ENCODE results near the gene SLC9A3.

SLC9A3 gene

DNA sequence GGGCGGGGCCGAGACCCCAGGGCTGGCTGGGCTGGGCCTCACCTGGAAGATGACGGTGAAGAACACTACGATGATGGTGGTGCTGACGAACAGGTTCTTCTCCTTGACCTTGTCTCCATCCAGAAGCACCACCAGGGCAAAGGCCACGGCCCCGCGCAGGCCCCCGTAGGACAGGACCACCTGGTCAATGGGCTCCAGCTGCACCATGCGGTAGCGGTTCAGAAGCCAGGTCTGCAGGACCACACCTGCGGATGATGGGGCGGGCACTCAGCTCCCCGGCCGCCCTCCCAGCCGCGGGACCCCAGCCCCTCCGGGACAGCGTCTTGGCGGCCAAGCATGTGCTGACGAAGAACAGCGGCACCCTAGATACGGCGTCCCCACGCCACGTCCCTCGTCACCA lies 41.7 kb downstream of the SLC9A3 start:
- Histone ChIP-seq H3K4me2 (ENCODE audit: low read length) (no peak overlapping the region), H3K36me3 (replicated peaks; ENCODE audit: low read depth, low read length) (no peaks in the 10 kb centered on the region), H3K9ac (ENCODE audit: low read length) (no peak overlapping the region), H3K79me2 (ENCODE audit: low read length) (no peaks in the 10 kb centered on the region), H3K4me3 (ENCODE audit: low read length) (no peak overlapping the region), H2AFZ (ENCODE audit: low read depth, low read length) (no peak overlapping the region), H3K27me3 (ENCODE audit: low read depth, low read length) (no peaks in the 10 kb centered on the region), H4K20me1 (ENCODE audit: insufficient read depth, low read length) (no peaks in the 10 kb centered on the region), H3K27ac (ENCODE audit: low read length) (no peak overlapping the region), H3K4me1 (ENCODE audit: low read length) (no peaks in the 10 kb centered on the region), H3K9me3 (ENCODE audit: insufficient read depth, low read length) (no peaks in the 10 kb centered on the region)
- no peak for TF ChIP-seq EZH2phosphoT487 (IDR thresholded peaks at IDR 0.05; ENCODE audit: low read depth)
- TF ChIP-seq, protein P1, sequence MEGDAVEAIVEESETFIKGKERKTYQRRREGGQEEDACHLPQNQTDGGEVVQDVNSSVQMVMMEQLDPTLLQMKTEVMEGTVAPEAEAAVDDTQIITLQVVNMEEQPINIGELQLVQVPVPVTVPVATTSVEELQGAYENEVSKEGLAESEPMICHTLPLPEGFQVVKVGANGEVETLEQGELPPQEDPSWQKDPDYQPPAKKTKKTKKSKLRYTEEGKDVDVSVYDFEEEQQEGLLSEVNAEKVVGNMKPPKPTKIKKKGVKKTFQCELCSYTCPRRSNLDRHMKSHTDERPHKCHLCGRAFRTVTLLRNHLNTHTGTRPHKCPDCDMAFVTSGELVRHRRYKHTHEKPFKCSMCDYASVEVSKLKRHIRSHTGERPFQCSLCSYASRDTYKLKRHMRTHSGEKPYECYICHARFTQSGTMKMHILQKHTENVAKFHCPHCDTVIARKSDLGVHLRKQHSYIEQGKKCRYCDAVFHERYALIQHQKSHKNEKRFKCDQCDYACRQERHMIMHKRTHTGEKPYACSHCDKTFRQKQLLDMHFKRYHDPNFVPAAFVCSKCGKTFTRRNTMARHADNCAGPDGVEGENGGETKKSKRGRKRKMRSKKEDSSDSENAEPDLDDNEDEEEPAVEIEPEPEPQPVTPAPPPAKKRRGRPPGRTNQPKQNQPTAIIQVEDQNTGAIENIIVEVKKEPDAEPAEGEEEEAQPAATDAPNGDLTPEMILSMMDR (IDR thresholded peaks at IDR 0.05; ENCODE audit: low read depth, low read length) = no peak

DNA sequence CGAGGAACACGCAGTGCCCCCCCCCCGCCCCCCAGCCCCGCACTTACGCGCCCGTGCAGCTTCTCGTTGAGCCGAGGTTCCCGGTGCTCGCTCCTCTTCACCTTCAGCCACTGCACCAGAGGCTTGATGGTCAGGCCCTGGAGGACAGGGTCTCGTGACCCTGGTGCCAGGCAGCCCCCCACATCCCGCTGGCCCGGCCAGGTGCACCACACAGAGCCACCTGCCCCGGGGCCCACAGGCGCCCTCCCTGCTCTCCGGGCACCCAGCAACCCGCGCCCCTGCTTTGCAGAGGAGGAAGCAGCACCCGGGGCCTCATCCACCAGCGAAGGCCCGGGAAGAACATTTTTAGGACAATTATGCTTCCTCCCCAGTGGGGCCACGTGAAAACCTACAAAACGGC lies 42.2 kb downstream of the SLC9A3 start:
- no peak overlapping the region for H3K4me2 ChIP-seq (ENCODE audit: low read length)

DNA sequence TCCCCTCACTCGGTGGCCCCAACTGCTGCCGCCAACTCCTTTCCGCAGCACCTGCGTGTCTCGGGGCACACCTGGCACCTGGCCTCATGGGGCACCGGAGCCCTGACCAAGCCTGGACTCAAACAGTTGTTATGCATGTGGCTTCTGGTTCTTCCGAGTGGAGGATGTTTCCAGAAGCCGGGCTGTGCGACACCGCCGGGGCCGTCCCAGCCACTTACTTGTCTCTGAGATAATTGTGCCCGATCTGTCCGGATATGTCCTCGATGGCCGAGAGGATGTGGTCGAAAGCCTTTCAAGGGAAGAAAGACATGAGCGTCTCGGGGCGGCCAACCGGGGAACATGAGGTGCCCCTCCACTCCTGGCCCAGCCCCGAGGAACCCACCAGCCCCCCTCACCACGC lies 42.9 kb downstream of the SLC9A3 start:
- H3K79me2 ChIP-seq (ENCODE audit: low read length) = no peaks in the 10 kb centered on the region
- no peak overlapping the region for H3K4me3 ChIP-seq (ENCODE audit: low read length)
- no peaks in the 10 kb centered on the region for H3K27me3 ChIP-seq (ENCODE audit: low read depth, low read length)

More for the DNA sequence above, 42.2 kb downstream of the SLC9A3 start:
- no peak overlapping the region for H3K4me3 ChIP-seq (ENCODE audit: low read length)
- TF ChIP-seq, protein P1 (IDR thresholded peaks at IDR 0.05; ENCODE audit: low read depth, low read length) = no peak
- no peak for TF ChIP-seq EZH2phosphoT487 (IDR thresholded peaks at IDR 0.05; ENCODE audit: low read depth)
- no peaks in the 10 kb centered on the region for H3K4me1 ChIP-seq (ENCODE audit: low read length)
- no peaks in the 10 kb centered on the region for H4K20me1 ChIP-seq (ENCODE audit: insufficient read depth, low read length)
- no peak overlapping the region for H3K27ac ChIP-seq (ENCODE audit: low read length)
- H2AFZ ChIP-seq (ENCODE audit: low read depth, low read length) = no peak overlapping the region
- H3K9me3 ChIP-seq (ENCODE audit: insufficient read depth, low read length) = no peaks in the 10 kb centered on the region
- no peaks in the 10 kb centered on the region for H3K27me3 ChIP-seq (ENCODE audit: low read depth, low read length)
- no peaks in the 10 kb centered on the region for H3K36me3 ChIP-seq (replicated peaks; ENCODE audit: low read depth, low read length)
- no peaks in the 10 kb centered on the region for H3K79me2 ChIP-seq (ENCODE audit: low read length)
- no peak overlapping the region for H3K9ac ChIP-seq (ENCODE audit: low read length)

DNA sequence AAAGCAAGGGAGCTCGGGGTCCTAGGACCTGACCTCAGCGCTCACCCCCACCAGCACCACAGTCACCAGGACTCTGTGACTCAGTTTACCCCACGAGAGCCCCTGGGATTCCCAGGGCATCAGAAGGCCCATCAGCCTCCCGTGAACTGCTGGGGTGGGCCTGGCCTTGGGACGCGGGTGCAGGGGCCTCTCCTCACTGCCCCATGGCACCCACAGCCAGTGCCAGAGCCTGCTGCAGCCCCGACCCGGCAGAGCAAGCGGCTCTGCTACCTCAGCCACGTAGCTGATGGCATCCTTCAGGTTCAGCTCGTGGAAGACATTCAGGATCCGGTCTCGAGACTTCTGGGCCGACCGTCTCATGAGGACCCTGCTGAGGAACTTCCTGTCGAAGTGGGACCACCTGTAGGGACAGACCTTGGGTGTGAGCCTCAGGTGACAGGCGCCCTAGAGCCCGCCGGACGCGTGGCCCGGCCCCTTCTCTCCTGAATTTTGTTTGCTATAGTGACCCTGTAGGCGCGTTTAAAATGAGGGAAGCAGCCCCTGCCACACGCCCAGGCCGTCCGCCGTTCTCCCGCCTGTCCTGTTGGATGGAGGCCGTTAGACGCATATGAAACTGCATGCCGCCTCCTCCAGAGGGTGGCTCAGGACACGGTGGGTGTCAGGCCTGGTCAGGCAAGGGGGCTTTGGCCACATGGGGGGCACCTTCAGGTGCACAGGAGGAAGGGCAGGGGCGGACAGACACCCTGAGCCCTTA lies 44.5 kb downstream of the SLC9A3 start:
- H3K4me1 ChIP-seq (ENCODE audit: low read length) = no peaks in the 10 kb centered on the region
- no peak overlapping the region for H3K4me2 ChIP-seq (ENCODE audit: low read length)

More for the DNA sequence above, 42.9 kb downstream of the SLC9A3 start:
- no peaks in the 10 kb centered on the region for H4K20me1 ChIP-seq (ENCODE audit: insufficient read depth, low read length)
- H2AFZ ChIP-seq (ENCODE audit: low read depth, low read length) = no peak overlapping the region
- H3K9ac ChIP-seq (ENCODE audit: low read length) = no peak overlapping the region
- no peaks in the 10 kb centered on the region for H3K36me3 ChIP-seq (replicated peaks; ENCODE audit: low read depth, low read length)
- no peaks in the 10 kb centered on the region for H3K9me3 ChIP-seq (ENCODE audit: insufficient read depth, low read length)
- no peak overlapping the region for H3K27ac ChIP-seq (ENCODE audit: low read length)
- H3K4me2 ChIP-seq (ENCODE audit: low read length) = no peak overlapping the region
- H3K4me1 ChIP-seq (ENCODE audit: low read length) = no peaks in the 10 kb centered on the region
- TF ChIP-seq EZH2phosphoT487 (IDR thresholded peaks at IDR 0.05; ENCODE audit: low read depth) = no peak
- TF ChIP-seq, protein P1 (IDR thresholded peaks at IDR 0.05; ENCODE audit: low read depth, low read length) = no peak

More for the DNA sequence above, 44.5 kb downstream of the SLC9A3 start:
- Histone ChIP-seq H3K27ac (ENCODE audit: low read length) (no peak overlapping the region), H3K79me2 (ENCODE audit: low read length) (no peaks in the 10 kb centered on the region), H3K36me3 (replicated peaks; ENCODE audit: low read depth, low read length) (no peaks in the 10 kb centered on the region), H3K27me3 (ENCODE audit: low read depth, low read length) (no peaks in the 10 kb centered on the region), H4K20me1 (ENCODE audit: insufficient read depth, low read length) (no peaks in the 10 kb centered on the region), H3K9me3 (ENCODE audit: insufficient read depth, low read length) (no peaks in the 10 kb centered on the region), H3K4me3 (ENCODE audit: low read length) (no peak overlapping the region), H2AFZ (ENCODE audit: low read depth, low read length) (no peak overlapping the region), H3K9ac (ENCODE audit: low read length) (no peak overlapping the region)
- TF ChIP-seq, protein P1 (IDR thresholded peaks at IDR 0.05; ENCODE audit: low read depth, low read length) = no peak
- TF ChIP-seq EZH2phosphoT487 (IDR thresholded peaks at IDR 0.05; ENCODE audit: low read depth) = no peak
